OCI-LY7 (cell line): ENCODE data around the gene PTCHD1. TPM values are rescaled to one million over a fixed set of nuclear protein-coding genes. Genes with fewer than 3 reads are reported as not detected.

Experiments
- Bru-seq: library from RNA; stranded (reverse); fragments of 400-500 nt; gene quantifications from one replicate; lab custom pipeline; 2021; lab: Mats Ljungman, UMichigan
- BruChase-seq, 2 experiments: library from RNA; stranded (reverse); fragments of 400-500 nt; gene quantifications; one replicate each; lab custom pipeline; 2021; lab: Mats Ljungman, UMichigan
- BruUV-seq: library from RNA; stranded (reverse); fragments of 400-500 nt; replicated peaks from 2 replicates; lab custom pipeline; 2021; lab: Mats Ljungman, UMichigan
- CTCF ChIA-PET: fragments of 300-600 bp; sonication (Branson Sonifier 250); formaldehyde crosslinking; loops from one replicate; lab custom pipeline; 2022; ENCODE audit warnings: antibody characterized with exemption; ENCODE audit not compliant: unreplicated experiment; lab: Charles Lee
- POLR2A ChIA-PET: fragments of 300-600 bp; sonication (Branson Sonifier 250); formaldehyde crosslinking; loops from one replicate; lab custom pipeline; 2022; ENCODE audit warnings: antibody characterized with exemption; lab: Charles Lee
- DNase-seq: peaks from one replicate; pipeline ENCODE4 v3.0.0-alpha.2; 2015; ENCODE audit warnings: low spot score
- H2AFZ ChIP-seq: fragments of 200-600 bp; sonication (generic), shearing (Covaris generic); 2 replicates; pipeline ENCODE4 v1.6.1; 2014; ENCODE audit warnings: mild to moderate bottlenecking, antibody characterized with exemption, low read length, moderate library complexity
- H3K27ac ChIP-seq: fragments of 200-600 bp; sonication (generic); 2 replicates; pipeline ENCODE4 v1.5.1; 2014; ENCODE audit warnings: mixed run types, low read depth, mild to moderate bottlenecking, moderate library complexity, low read length, inconsistent platforms; ENCODE audit not compliant: poor library complexity, severe bottlenecking
- H3K36me3 ChIP-seq: fragments of 200-600 bp; sonication (generic); 2 replicates; pipeline ENCODE4 v1.6.1; 2014; ENCODE audit warnings: mild to moderate bottlenecking, antibody characterized with exemption, low read length, moderate library complexity, mixed read lengths; ENCODE audit not compliant: insufficient read depth
- H3K4me1 ChIP-seq: fragments of 200-600 bp; sonication (generic); 2 replicates; pipeline ENCODE4 v1.5.1; 2014; ENCODE audit warnings: mild to moderate bottlenecking, low read length; ENCODE audit not compliant: insufficient read depth, poor library complexity, severe bottlenecking
- H3K4me2 ChIP-seq: fragments of 200-600 bp; sonication (generic); 2 replicates; pipeline ENCODE4 v1.6.1; 2014; ENCODE audit warnings: mild to moderate bottlenecking, low read length
- H3K4me3 ChIP-seq: fragments of 200-600 bp; sonication (generic); 2 replicates; pipeline ENCODE4 v1.5.1; 2014; ENCODE audit warnings: mild to moderate bottlenecking, low read depth, low read length; ENCODE audit not compliant: poor library complexity, severe bottlenecking
- H3K79me2 ChIP-seq: fragments of 200-600 bp; sonication (generic); 2 replicates; pipeline ENCODE4 v1.6.1; 2016; ENCODE audit warnings: low read depth, mild to moderate bottlenecking, low read length, moderate library complexity, mixed read lengths; ENCODE audit not compliant: insufficient read depth
- H3K9me2 ChIP-seq: fragments of 200-600 bp; sonication (generic); 2 replicates; pipeline ENCODE4 v1.6.1; 2016; ENCODE audit warnings: mild to moderate bottlenecking, low read length, mixed read lengths; ENCODE audit not compliant: insufficient read depth
- H3K9me3 ChIP-seq: fragments of 200-600 bp; sonication (generic); 2 replicates; pipeline ENCODE4 v1.6.1; 2014; ENCODE audit warnings: mild to moderate bottlenecking, mixed run types, low read length, mixed read lengths
- H4K20me1 ChIP-seq: fragments of 200-600 bp; sonication (generic); 2 replicates; pipeline ENCODE4 v1.6.1; 2014; ENCODE audit warnings: mild to moderate bottlenecking, antibody characterized with exemption, low read length, moderate library complexity, mixed read lengths; ENCODE audit not compliant: insufficient read depth
- CTCF ChIP-seq: fragments of 200-600 bp; sonication (generic); conservative IDR thresholded peaks from 2 replicates; pipeline ENCODE4 v1.5.1; 2014; ENCODE audit warnings: mild to moderate bottlenecking, antibody characterized with exemption, low read length, moderate library complexity, mixed read lengths
- EZH2phosphoT487 ChIP-seq: fragments of 200-600 bp; sonication (generic); IDR thresholded peaks from 2 replicates; pipeline ENCODE4 v1.6.1; 2018; ENCODE audit warnings: low read depth, borderline replicate concordance, mild to moderate bottlenecking, mixed run types, antibody characterized with exemption, low read length, moderate library complexity, mixed read lengths
- intact Hi-C: fragments of 100-400 bp; cut with micrococcal nuclease; formaldehyde crosslinking; loops from one replicate; pipeline ENCODE4 v1.10.0; 2022; ENCODE audit not compliant: unreplicated experiment
- long read RNA-seq: library from polyadenylated mRNA; stranded (forward); transcript quantifications from one replicate; pipeline ENCODE4 v2.0.0, GENCODE V29; 2022
- total RNA-seq, 2 experiments: library from RNA; depleted of rRNA in 1 of 2; stranded (reverse); fragments of >200 nt in 1 of 2; shearing (Covaris generic) in 1 of 2; gene quantifications; 2 replicates each; pipeline ENCODE4 v1.2.3, GENCODE V29; 2014 to 2022

The PTCHD1 gene
- not detected in 2 replicates for total RNA-seq (2014; rRNA removed; shearing (Covaris generic))
- not detected in 2 replicates for total RNA-seq (2022)
- percentile 1 among the genes with signal in this experiment for Bru-seq, nascent RNA
- BruChase-seq, experiment 1, labeled RNA remaining after a 6-hour chase, result not detected
- not detected for BruChase-seq, experiment 2, labeled RNA remaining after a 2-hour chase
- long read RNA-seq, result 0 reads

GRCh38 chrX:23334848-23335599 is at the start of gene PTCHD1:
Gene PTCHD1 (plus strand): TSS chrX:23334849. CDS start chrX:23334876, 27 bp downstream.
- CTCF ChIA-PET, result no interaction called here
- H3K36me3 ChIP-seq, result no peaks in the 10 kb centered on the region
- no peak within 1 kb of the TSS for H3K4me3 ChIP-seq
- H3K9me2 ChIP-seq, result no peaks in the 10 kb centered on the region
- H3K27ac ChIP-seq, result no peak within 1 kb of the TSS
- TF ChIP-seq CTCF, result no peak
- TF ChIP-seq EZH2phosphoT487, result no peak
- H2AFZ ChIP-seq, result no peak within 1 kb of the TSS
- H3K4me2 ChIP-seq, result no peak within 1 kb of the TSS
- no peak for DNase-seq
- POLR2A ChIA-PET, result interaction anchor here (0.6 kb wide), 1 partner anchor 331 kb away, joined by 3 read pairs; no protein-coding TSS in a partner anchor
- H3K79me2 ChIP-seq, result no peaks in the 10 kb centered on the region
- BruUV-seq, result no TSS peak
- H3K9me3 ChIP-seq, result no peaks in the 10 kb centered on the region
- H3K4me1 ChIP-seq, result no peaks in the 10 kb centered on the region
- intact Hi-C loops, result no loop called here
- no peaks in the 10 kb centered on the region for H4K20me1 ChIP-seq

DNA sequence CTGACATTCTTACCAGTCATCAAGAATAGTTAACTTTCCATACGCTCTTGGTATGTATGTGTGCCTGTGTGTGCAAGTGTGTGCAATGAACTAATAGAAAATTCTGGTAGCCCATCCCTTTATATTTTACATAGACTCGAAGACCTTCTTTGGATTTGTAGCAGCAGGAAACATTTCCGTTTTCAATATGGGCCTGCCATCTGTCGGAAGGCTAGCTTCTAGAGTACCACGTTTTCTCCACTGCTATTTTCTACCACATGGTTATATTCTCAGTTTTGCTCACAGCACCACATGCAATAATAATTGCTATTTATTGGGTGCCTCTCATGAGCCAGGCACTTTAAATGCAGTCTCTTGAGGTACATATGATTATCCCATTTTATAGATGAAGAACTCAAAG is 47.9 kb upstream of the PTCHD1 start:
- H3K36me3 ChIP-seq, result no peaks in the 10 kb centered on the region
- CTCF ChIA-PET, result no interaction called here
- no peak overlapping the region for H3K4me2 ChIP-seq

More for the DNA sequence above, 47.9 kb upstream of the PTCHD1 start:
- H3K27ac ChIP-seq, result no peak overlapping the region
- intact Hi-C loops, result no loop called here
- BruUV-seq, result no TSS peak
- H4K20me1 ChIP-seq, result no peaks in the 10 kb centered on the region
- H2AFZ ChIP-seq, result no peak overlapping the region
- H3K4me3 ChIP-seq, result no peak overlapping the region
- no peaks in the 10 kb centered on the region for H3K9me2 ChIP-seq
- no peaks in the 10 kb centered on the region for H3K4me1 ChIP-seq
- POLR2A ChIA-PET, result no interaction called here
- H3K9me3 ChIP-seq, result no peaks in the 10 kb centered on the region
- TF ChIP-seq CTCF (no peak), EZH2phosphoT487 (no peak)
- no peaks in the 10 kb centered on the region for H3K79me2 ChIP-seq
- DNase-seq, result no peak
